ENCODE data around the gene SOX18. TPM values are rescaled to one million over a fixed set of nuclear protein-coding genes. Genes with fewer than 3 reads are reported as not detected.

The SOX18 gene
- total and polyA plus RNA-seq, 2 of the 13 experiments (the other 11 are each of a cell fraction or from before 2014, with no cell fraction given), result 1.6 to 1.9 TPM

GRCh38 chr20:64063389-64064144 lies 14.1 kb upstream of the SOX18 start (continued):
- TF ChIP-seq NFAT5 (CRISPR knock-in tag; IDR thresholded peaks at IDR 0.05) (peak; percentile 13; the same call in 1 of the 2 replicates), ZBTB20 (CRISPR knock-in tag; IDR thresholded peaks at IDR 0.05; ENCODE audit: borderline replicate concordance, low read depth) (0 out of 2 replicates have a peak, but pooled peaks have one; percentile 26), ZNF224 (CRISPR knock-in tag; IDR thresholded peaks at IDR 0.05) (peak; percentile 17; the same call in 1 of the 2 replicates), ZNF563 (CRISPR knock-in tag; IDR thresholded peaks at IDR 0.05) (peak; percentile 82), FOXA1 (IDR thresholded peaks at IDR 0.05) (no peak), FOXA1 (CRISPR knock-in tag; IDR thresholded peaks at IDR 0.05) (peak; percentile 2; the same call in 1 of the 2 replicates), ZNF780A (CRISPR knock-in tag; IDR thresholded peaks at IDR 0.05) (no peak), MXD4 (CRISPR knock-in tag; IDR thresholded peaks at IDR 0.05) (peak; percentile 17; the same call in 1 of the 2 replicates), CREBL2 (CRISPR knock-in tag; IDR thresholded peaks at IDR 0.05; ENCODE audit: borderline replicate concordance) (0 out of 2 replicates have a peak, but pooled peaks have one; percentile 16), ZSCAN12 (CRISPR knock-in tag; IDR thresholded peaks at IDR 0.05) (peak; percentile 15; the same call in 1 of the 2 replicates), ZNF430 (CRISPR knock-in tag; IDR thresholded peaks at IDR 0.05) (peak; percentile 83; the same call in 1 of the 2 replicates), CEBPG (CRISPR knock-in tag; IDR thresholded peaks at IDR 0.05) (no peak), ZNF788 (CRISPR knock-in tag; IDR thresholded peaks at IDR 0.05; ENCODE audit: borderline replicate concordance) (no peak), ZNF567 (CRISPR knock-in tag; IDR thresholded peaks at IDR 0.05; ENCODE audit: borderline replicate concordance) (peak; percentile 32; the same call in 1 of the 2 replicates), BRF2 (CRISPR knock-in tag; IDR thresholded peaks at IDR 0.05) (no peak), RXRB (CRISPR knock-in tag; IDR thresholded peaks at IDR 0.05; ENCODE audit: borderline replicate concordance) (0 out of 2 replicates have a peak, but pooled peaks have one; percentile 24), THRA (CRISPR knock-in tag; IDR thresholded peaks at IDR 0.05; ENCODE audit: borderline replicate concordance) (0 out of 2 replicates have a peak, but pooled peaks have one; percentile 7), THAP11 (CRISPR knock-in tag; IDR thresholded peaks at IDR 0.05) (peak; percentile 54), GPN1 (CRISPR knock-in tag; IDR thresholded peaks at IDR 0.05; ENCODE audit: borderline replicate concordance) (peak; percentile 41; the same call in 1 of the 2 replicates), GATAD1 (CRISPR knock-in tag; IDR thresholded peaks at IDR 0.05) (0 out of 2 replicates have a peak, but pooled peaks have one; percentile 31), KDM4B (CRISPR knock-in tag; IDR thresholded peaks at IDR 0.05) (no peak), DR1 (CRISPR knock-in tag; IDR thresholded peaks at IDR 0.05) (peak; percentile 49), TEAD3 (CRISPR knock-in tag; optimal IDR thresholded peaks at IDR 0.05; ENCODE audit: borderline replicate concordance) (peak; percentile 14)

Data from HepG2 (cell line).